K562 (cell line): Measurements from ENCODE around the gene AKNAD1. TPM values are rescaled to one million over a fixed set of nuclear protein-coding genes. Genes with fewer than 3 reads are reported as not detected.

ENCODE experiments used
- FOSL1 ChIP-seq: fragments of 200-800 bp; sonication (Bioruptor generic); conservative IDR thresholded peaks from 2 replicates; pipeline ENCODE4 v1.6.1; 2016; ENCODE audit warnings: missing genetic modification characterization, missing compliant biosample characterization
- KDM2B ChIP-seq: fragments of 250-450 bp; sonication (Bioruptor Pico); IDR thresholded peaks from 2 replicates; pipeline ENCODE4 v1.8.0; 2021; ENCODE audit warnings: mild to moderate bottlenecking, moderate library complexity
- POLR3A ChIP-seq: IDR thresholded peaks from 2 replicates; pipeline ENCODE4 v1.6.1; 2011; ENCODE audit warnings: borderline replicate concordance, mild to moderate bottlenecking, moderate library complexity; ENCODE audit not compliant: insufficient read length, insufficient read depth; ENCODE audit errors: extremely low read depth
- PTBP1 ChIP-seq: fragments of 200-400 bp; formaldehyde crosslinking; IDR thresholded peaks from 2 replicates; pipeline ENCODE4 v1.6.1; 2017; ENCODE audit warnings: low read depth, low read length
- U2AF2 ChIP-seq: fragments of 200-400 bp; formaldehyde crosslinking; optimal IDR thresholded peaks from 2 replicates; pipeline ENCODE3; 2017; ENCODE audit warnings: low read depth, mild to moderate bottlenecking, low read length
- polyA plus RNA-seq, 8 experiments: library from polyadenylated mRNA; depleted of rRNA in 4 of 8; stranded (reverse) in 5 of 8; unstranded in 3 of 8; fragments of >200 nt; fragmentation: Nextera tagmentation in 2 of 8; fragmentation: Illumina TruSeq in 1 of 8; extraction: Ambion mirVana in 2 of 8; extraction: Trizol in 1 of 8; gene quantifications; 2 replicates each; pipeline versions ENCODE4 v1.2.1 to v1.2.3, GENCODE V29; 2011 to 2014; ENCODE audit warnings: inconsistent platforms in 1 of 8, missing spikeins in 1 of 8
- total RNA-seq, 7 experiments: library from RNA; depleted of rRNA in 6 of 7; stranded (reverse); fragments of >200 nt in 6 of 7; fragmentation: Illumina TruSeq in 2 of 7; extraction: Trizol in 2 of 7; gene quantifications; 2 replicates each; pipeline versions ENCODE4 v1.2.1 to v1.2.3, GENCODE V29; 2011 to 2021; ENCODE audit warnings: low replicate concordance in 1 of 7
- TF ChIP-seq, protein P1 (sequence below): fragments of 450-650 bp; formaldehyde crosslinking; IDR thresholded peaks from 2 replicates; pipeline ENCODE4 v1.4.0; 2022; ENCODE audit warnings: mild to moderate bottlenecking, moderate library complexity
- TF ChIP-seq, protein P2 (sequence below), 2 experiments: fragments of 450-650 bp; IDR thresholded peaks; 2 replicates each; pipeline ENCODE4 v1.6.1; 2016; ENCODE audit warnings: mild to moderate bottlenecking in 2 of 2, borderline replicate concordance in 1 of 2, low read depth in 1 of 2, moderate library complexity in 1 of 2
- TF ChIP-seq, protein P3 (sequence below): fragments of 450-650 bp; conservative IDR thresholded peaks from 2 replicates; pipeline ENCODE4 v1.6.1; 2016; ENCODE audit warnings: missing genetic modification characterization, low read depth, mild to moderate bottlenecking, control low read depth, missing compliant biosample characterization

The AKNAD1 gene
- total and polyA plus RNA-seq, 9 of the 15 experiments (the other 6 are each of a cell fraction or from before 2014, with no cell fraction given), result 0.13 to 0.30 TPM; not detected in 7

DNA sequence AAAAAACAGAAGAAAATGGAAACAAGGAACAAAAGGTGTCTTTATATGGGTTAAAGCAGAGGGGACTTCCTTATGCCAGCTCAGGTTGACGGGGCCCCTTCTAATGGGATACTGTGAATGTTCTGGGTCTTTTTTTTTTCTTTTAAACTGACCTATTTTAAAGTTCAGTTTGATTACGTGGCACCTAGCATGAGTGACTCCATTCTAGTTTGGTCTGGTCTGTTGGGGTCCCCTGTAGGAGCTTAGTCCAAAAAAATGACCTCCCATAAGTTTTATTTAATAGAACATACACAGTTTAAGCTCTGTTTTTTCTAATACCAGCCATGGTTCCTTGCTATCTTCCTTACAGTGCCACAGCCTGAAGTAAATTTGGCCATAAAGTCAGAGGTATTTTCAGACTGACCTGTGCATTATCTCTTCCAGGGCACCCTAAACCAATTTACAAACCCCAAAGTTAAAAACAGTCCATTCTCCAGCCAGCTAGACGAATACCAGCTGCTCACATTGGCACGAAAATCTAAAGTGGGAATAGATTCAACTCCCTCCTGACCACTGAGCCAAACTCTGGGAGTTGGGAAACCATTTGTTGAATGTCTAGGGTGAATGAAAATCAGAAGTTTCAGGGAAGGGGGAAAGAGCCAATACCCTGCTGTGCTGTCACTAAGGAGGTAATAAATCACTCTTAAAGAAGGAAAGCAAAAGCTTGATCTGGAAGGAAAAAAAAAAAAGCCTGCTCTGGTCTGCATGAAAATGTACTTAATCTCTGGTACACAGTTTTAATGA, 42.4 kb downstream of the AKNAD1 start (continued):
- TF ChIP-seq, protein P1, sequence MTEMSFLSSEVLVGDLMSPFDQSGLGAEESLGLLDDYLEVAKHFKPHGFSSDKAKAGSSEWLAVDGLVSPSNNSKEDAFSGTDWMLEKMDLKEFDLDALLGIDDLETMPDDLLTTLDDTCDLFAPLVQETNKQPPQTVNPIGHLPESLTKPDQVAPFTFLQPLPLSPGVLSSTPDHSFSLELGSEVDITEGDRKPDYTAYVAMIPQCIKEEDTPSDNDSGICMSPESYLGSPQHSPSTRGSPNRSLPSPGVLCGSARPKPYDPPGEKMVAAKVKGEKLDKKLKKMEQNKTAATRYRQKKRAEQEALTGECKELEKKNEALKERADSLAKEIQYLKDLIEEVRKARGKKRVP (CRISPR knock-in tag), result no peak
- TF ChIP-seq, protein P2, sequence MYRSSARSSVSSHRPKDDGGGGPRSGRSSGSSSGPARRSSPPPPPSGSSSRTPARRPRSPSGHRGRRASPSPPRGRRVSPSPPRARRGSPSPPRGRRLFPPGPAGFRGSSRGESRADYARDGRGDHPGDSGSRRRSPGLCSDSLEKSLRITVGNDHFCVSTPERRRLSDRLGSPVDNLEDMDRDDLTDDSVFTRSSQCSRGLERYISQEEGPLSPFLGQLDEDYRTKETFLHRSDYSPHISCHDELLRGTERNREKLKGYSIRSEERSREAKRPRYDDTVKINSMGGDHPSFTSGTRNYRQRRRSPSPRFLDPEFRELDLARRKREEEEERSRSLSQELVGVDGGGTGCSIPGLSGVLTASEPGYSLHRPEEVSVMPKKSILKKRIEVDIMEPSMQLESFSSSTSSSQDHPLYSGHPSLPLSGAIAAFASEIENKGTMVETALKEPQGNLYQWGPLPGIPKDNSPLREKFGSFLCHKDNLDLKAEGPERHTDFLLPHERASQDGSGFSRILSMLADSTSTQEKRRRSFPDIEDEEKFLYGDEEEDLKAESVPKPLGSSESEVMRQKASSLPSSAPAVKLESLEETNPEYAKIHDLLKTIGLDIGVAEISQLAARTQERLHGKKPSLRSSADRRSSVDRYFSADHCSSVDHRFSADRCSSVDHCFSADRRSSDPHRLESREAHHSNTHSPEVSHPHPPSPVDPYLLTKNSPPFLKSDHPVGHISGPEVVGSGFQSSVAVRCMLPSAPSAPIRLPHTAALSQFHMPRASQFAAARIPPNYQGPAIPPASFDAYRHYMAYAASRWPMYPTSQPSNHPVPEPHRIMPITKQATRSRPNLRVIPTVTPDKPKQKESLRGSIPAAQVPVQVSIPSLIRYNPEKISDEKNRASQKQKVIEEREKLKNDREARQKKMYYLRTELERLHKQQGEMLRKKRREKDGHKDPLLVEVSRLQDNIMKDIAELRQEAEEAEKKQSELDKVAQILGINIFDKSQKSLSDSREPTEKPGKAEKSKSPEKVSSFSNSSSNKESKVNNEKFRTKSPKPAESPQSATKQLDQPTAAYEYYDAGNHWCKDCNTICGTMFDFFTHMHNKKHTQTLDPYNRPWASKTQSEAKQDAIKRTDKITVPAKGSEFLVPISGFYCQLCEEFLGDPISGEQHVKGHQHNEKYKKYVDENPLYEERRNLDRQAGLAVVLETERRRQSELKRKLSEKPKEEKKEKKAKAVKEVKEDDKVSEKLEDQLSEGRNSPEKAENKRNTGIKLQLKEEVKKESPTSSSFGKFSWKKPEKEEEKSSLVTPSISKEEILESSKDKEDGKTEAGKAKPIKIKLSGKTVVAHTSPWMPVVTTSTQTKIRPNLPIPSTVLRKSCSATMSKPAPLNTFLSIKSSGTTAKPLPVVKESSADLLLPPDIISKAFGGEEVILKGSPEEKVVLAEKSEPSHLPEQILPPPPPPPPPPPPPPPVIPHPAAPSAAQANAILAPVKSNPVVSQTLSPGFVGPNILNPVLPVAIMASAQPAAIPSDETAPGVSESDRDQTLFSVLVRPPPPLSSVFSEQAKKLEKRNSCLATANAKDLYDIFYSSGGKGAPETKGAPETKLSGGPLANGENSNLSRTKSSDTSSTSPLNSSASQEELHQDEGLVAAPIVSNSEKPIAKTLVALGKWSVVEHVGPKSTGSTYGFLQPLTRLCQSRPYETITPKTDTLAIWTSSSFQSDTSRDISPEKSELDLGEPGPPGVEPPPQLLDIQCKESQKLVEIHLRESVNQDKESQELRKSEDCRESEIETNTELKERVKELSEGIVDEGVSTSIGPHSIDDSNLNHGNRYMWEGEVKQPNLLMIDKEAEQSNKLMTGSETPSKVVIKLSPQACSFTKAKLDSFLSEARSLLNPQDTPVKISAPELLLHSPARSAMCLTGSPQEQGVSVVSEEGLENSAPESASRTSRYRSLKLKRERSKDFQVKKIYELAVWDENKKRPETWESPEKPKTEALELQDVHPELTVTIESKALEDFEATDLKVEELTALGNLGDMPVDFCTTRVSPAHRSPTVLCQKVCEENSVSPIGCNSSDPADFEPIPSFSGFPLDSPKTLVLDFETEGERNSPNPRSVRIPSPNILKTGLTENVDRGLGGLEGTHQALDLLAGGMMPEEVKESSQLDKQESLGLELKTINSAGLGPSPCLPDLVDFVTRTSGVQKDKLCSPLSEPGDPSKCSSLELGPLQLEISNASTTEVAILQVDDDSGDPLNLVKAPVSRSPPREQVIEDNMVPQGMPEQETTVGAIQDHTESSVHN (IDR thresholded peaks at IDR 0.05; ENCODE audit: borderline replicate concordance in 1 of 2, low read depth in 1 of 2), result no peak
- TF ChIP-seq, protein P3, sequence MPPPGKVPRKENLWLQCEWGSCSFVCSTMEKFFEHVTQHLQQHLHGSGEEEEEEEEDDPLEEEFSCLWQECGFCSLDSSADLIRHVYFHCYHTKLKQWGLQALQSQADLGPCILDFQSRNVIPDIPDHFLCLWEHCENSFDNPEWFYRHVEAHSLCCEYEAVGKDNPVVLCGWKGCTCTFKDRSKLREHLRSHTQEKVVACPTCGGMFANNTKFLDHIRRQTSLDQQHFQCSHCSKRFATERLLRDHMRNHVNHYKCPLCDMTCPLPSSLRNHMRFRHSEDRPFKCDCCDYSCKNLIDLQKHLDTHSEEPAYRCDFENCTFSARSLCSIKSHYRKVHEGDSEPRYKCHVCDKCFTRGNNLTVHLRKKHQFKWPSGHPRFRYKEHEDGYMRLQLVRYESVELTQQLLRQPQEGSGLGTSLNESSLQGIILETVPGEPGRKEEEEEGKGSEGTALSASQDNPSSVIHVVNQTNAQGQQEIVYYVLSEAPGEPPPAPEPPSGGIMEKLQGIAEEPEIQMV, result no peak
- no peak for TF ChIP-seq PTBP1
- TF ChIP-seq U2AF2, result no peak
- no peak for TF ChIP-seq KDM2B
- no peak for TF ChIP-seq POLR3A
- TF ChIP-seq FOSL1, result no peak
